Uterus (tissue), 2 donors: ENCODE results near the gene SLC5A12.

Source experiments
- POLR2A ChIP-seq, 2 donors: fragments of 450-650 bp; IDR thresholded peaks; one replicate each; pipeline ENCODE4 v1.6.1; 2016; ENCODE audit warnings: antibody characterized with exemption in 2 of 2, mild to moderate bottlenecking in 1 of 2, moderate library complexity in 1 of 2
- TF ChIP-seq, protein P1 (sequence below), 4 experiments: fragments of 200-600 bp in 2 of 4; fragments of 450-650 bp in 2 of 4; sonication (generic) in 2 of 4; IDR thresholded peaks; one replicate each; pipeline ENCODE4 v1.5.1; 2016 to 2019; ENCODE audit warnings: antibody characterized with exemption in 4 of 4, mild to moderate bottlenecking in 2 of 4, moderate library complexity in 1 of 4

DNA sequence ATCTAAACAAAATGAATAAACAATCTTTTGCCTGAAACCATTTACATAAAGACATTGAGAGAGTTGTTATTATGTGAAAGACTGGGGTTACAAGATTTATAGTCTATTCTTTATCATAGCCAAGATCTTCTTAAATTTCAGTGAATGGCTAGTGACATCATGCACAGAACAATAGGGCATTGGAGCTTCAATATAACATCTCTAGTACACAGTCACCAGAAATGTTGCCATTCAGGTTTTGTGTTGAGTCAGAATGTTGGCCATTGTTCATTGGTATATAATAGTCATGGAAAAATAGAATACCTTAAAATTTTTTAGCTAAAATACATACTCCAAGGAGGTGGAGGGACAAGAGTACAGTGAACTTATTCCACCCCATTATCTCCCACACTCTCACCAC, 44.3 kb downstream of the SLC5A12 start:
- TF ChIP-seq, protein P1, sequence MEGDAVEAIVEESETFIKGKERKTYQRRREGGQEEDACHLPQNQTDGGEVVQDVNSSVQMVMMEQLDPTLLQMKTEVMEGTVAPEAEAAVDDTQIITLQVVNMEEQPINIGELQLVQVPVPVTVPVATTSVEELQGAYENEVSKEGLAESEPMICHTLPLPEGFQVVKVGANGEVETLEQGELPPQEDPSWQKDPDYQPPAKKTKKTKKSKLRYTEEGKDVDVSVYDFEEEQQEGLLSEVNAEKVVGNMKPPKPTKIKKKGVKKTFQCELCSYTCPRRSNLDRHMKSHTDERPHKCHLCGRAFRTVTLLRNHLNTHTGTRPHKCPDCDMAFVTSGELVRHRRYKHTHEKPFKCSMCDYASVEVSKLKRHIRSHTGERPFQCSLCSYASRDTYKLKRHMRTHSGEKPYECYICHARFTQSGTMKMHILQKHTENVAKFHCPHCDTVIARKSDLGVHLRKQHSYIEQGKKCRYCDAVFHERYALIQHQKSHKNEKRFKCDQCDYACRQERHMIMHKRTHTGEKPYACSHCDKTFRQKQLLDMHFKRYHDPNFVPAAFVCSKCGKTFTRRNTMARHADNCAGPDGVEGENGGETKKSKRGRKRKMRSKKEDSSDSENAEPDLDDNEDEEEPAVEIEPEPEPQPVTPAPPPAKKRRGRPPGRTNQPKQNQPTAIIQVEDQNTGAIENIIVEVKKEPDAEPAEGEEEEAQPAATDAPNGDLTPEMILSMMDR (IDR thresholded peaks at IDR 0.05) = no peak
- TF ChIP-seq POLR2A (IDR thresholded peaks at IDR 0.05) = no peak
